Thoracic aorta (tissue), 2 donors: ENCODE results near the gene BRD3OS. TPM values are rescaled to one million over a fixed set of nuclear protein-coding genes. Genes with fewer than 3 reads are reported as not detected.

Source experiments
- ATAC-seq: fragments of 150-250 bp; one replicate; pipeline ENCODE4 v1.8.0; 2017; ENCODE audit warnings: low read depth; ENCODE audit not compliant: insufficient number of reproducible peaks, low FRiP score
- DNase-seq: peaks from one replicate; pipeline ENCODE4 v3.0.0-alpha.2; 2020; ENCODE audit warnings: low spot score
- H3K27ac ChIP-seq, 2 donors: fragments of 200-600 bp; sonication (generic); 1 replicate in 1 of 2; 2 replicates in 1 of 2; pipeline ENCODE4 v1.5.1; 2016; ENCODE audit warnings: mild to moderate bottlenecking in 2 of 2, moderate library complexity in 2 of 2
- H3K27me3 ChIP-seq: fragments of 200-600 bp; sonication (generic); replicated peaks from 2 replicates; pipeline ENCODE4 v1.6.0; 2016; ENCODE audit warnings: mild to moderate bottlenecking; ENCODE audit not compliant: insufficient read depth
- H3K36me3 ChIP-seq: fragments of 200-600 bp; sonication (generic); one replicate; pipeline ENCODE4 v1.5.1; 2016
- H3K4me1 ChIP-seq, 2 donors: fragments of 200-600 bp; sonication (generic); 1 replicate in 1 of 2; 2 replicates in 1 of 2; pipeline versions ENCODE4 v1.5.1 to v1.6.0; 2016; ENCODE audit warnings: low read depth in 2 of 2, mild to moderate bottlenecking in 1 of 2; ENCODE audit not compliant: control insufficient read depth in 1 of 2
- H3K4me3 ChIP-seq: fragments of 200-600 bp; sonication (generic); 2 replicates; pipeline ENCODE4 v1.5.1; 2016; ENCODE audit warnings: mild to moderate bottlenecking
- H3K9me3 ChIP-seq: fragments of 200-600 bp; sonication (generic); 2 replicates; pipeline ENCODE4 v1.5.1; 2016
- total RNA-seq, 2 donors: library from RNA; depleted of rRNA; stranded (reverse); fragments of >200 nt; gene quantifications; one replicate each; pipeline versions ENCODE4 v1.1.0 to v1.2.3, GENCODE V29; 2016
- TF ChIP-seq, protein P1 (sequence below): fragments of 200-600 bp; sonication (generic); IDR thresholded peaks from one replicate; pipeline ENCODE4 v1.5.1; 2019; ENCODE audit warnings: antibody characterized with exemption

Gene BRD3OS
- total RNA-seq, 2 donors from 2014 or later: 8.8 to 14.6 TPM

GRCh38 chr9:134047868-134048581, 22.7 kb downstream of the BRD3OS start:
- Histone ChIP-seq H3K4me1 (peaks cover 6 to 16% of the 10 kb centered on the region in 2 donors), H3K27me3 (no peaks in the 10 kb centered on the region), H3K9me3 (no peaks in the 10 kb centered on the region), H3K36me3 (peaks cover 52% of the 10 kb centered on the region), H3K27ac (no peak overlapping the region), H3K4me3 (no peak overlapping the region)
- ATAC-seq (no peak), DNase-seq (no peak)
- TF ChIP-seq, protein P1, sequence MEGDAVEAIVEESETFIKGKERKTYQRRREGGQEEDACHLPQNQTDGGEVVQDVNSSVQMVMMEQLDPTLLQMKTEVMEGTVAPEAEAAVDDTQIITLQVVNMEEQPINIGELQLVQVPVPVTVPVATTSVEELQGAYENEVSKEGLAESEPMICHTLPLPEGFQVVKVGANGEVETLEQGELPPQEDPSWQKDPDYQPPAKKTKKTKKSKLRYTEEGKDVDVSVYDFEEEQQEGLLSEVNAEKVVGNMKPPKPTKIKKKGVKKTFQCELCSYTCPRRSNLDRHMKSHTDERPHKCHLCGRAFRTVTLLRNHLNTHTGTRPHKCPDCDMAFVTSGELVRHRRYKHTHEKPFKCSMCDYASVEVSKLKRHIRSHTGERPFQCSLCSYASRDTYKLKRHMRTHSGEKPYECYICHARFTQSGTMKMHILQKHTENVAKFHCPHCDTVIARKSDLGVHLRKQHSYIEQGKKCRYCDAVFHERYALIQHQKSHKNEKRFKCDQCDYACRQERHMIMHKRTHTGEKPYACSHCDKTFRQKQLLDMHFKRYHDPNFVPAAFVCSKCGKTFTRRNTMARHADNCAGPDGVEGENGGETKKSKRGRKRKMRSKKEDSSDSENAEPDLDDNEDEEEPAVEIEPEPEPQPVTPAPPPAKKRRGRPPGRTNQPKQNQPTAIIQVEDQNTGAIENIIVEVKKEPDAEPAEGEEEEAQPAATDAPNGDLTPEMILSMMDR: no peak

GRCh38 chr9:134048582-134048968, 23.3 kb downstream of the BRD3OS start:
- Histone ChIP-seq H3K27me3 (no peaks in the 10 kb centered on the region), H3K4me1 (peaks cover 6 to 16% of the 10 kb centered on the region in 2 donors), H3K4me3 (no peak overlapping the region), H3K36me3 (peaks cover 58% of the 10 kb centered on the region), H3K27ac (no peak overlapping the region), H3K9me3 (no peaks in the 10 kb centered on the region)
- no peak for DNase-seq
- TF ChIP-seq, protein P1: no peak
- no peak for ATAC-seq

GRCh38 chr9:134049236-134049635, 24.0 kb downstream of the BRD3OS start:
- no peak for ATAC-seq
- Histone ChIP-seq H3K27ac (no peak overlapping the region), H3K4me1 (peaks cover 6 to 16% of the 10 kb centered on the region in 2 donors), H3K4me3 (no peak overlapping the region), H3K27me3 (no peaks in the 10 kb centered on the region), H3K9me3 (no peaks in the 10 kb centered on the region), H3K36me3 (peaks cover 58% of the 10 kb centered on the region)
- no peak for DNase-seq
- TF ChIP-seq, protein P1: no peak

GRCh38 chr9:134049772-134050588, 24.7 kb downstream of the BRD3OS start:
- TF ChIP-seq, protein P1: no peak
- DNase-seq (no peak), ATAC-seq (no peak)
- no peak overlapping the region for H3K27ac ChIP-seq
- H3K27me3 ChIP-seq: no peaks in the 10 kb centered on the region
- H3K9me3 ChIP-seq: no peaks in the 10 kb centered on the region
- peaks cover 58% of the 10 kb centered on the region for H3K36me3 ChIP-seq
- peaks cover 6 to 16% of the 10 kb centered on the region in 2 donors for H3K4me1 ChIP-seq
- no peak overlapping the region for H3K4me3 ChIP-seq

DNA sequence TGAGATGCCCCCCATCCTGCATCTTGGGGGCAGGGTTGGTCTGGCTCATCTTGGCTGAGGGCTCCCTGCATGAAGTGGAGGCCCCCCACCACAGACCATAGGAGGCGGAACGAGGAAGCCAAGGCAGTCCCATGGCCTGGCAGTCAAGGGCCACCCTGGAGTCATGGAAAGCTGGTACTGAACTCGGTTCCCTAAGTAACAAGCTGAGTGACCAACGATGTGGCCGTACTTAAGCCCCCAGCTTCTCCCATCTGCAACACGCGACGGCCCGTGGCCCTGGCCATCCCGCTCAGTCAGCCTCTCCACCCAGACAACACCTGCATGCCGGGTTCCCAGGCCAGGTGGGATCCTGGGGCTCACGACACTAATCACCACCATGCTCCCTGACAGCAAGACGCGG, 25.4 kb downstream of the BRD3OS start:
- H3K4me1 ChIP-seq: peaks cover 6 to 22% of the 10 kb centered on the region in 2 donors
- H3K4me3 ChIP-seq: no peak overlapping the region
- H3K27me3 ChIP-seq: no peaks in the 10 kb centered on the region
- H3K36me3 ChIP-seq: peaks cover 53% of the 10 kb centered on the region
- no peaks in the 10 kb centered on the region for H3K9me3 ChIP-seq
- no peak for DNase-seq
- TF ChIP-seq, protein P1: no peak
- H3K27ac ChIP-seq: no peak overlapping the region
- no peak for ATAC-seq
